HG03354 (cell line): Measurements from ENCODE around the gene ATCAY.
"Not testable (repeated sequence)": the region's sequence is repeated elsewhere in the genome, so short reads cannot be mapped to it uniquely, and the experiment has no call there.

Source experiments
- ATAC-seq: cut with Tn5 transposase; IDR thresholded peaks from one replicate; pipeline ENCODE4 v1.9.1; 2021; ENCODE audit warnings: mild to moderate bottlenecking; ENCODE audit not compliant: unreplicated experiment, poor library complexity, severe bottlenecking

The ATCAY gene

DNA sequence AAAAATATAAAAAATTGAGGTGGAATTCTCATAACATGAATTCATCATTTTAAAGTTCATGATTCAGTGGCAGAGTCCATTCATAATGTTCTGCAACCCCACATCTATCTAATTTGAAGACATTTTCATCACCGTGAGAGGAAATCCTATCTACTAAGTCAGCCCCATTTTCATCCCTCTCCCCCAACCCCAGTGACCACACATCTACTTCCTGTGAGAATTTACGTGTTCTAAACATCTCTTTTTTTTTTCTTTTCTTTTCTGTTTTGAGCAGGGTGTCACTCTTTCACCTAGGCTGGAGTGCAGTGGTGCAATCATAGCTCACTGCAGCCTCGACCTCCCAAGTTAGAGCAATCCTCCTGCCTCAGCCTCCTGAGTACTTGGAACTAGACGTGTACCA, 17.5 kb downstream of the ATCAY start:
- no peak for ATAC-seq

GRCh38 chr19:3898426-3898825, 17.9 kb downstream of the ATCAY start:
- no peak for ATAC-seq

DNA sequence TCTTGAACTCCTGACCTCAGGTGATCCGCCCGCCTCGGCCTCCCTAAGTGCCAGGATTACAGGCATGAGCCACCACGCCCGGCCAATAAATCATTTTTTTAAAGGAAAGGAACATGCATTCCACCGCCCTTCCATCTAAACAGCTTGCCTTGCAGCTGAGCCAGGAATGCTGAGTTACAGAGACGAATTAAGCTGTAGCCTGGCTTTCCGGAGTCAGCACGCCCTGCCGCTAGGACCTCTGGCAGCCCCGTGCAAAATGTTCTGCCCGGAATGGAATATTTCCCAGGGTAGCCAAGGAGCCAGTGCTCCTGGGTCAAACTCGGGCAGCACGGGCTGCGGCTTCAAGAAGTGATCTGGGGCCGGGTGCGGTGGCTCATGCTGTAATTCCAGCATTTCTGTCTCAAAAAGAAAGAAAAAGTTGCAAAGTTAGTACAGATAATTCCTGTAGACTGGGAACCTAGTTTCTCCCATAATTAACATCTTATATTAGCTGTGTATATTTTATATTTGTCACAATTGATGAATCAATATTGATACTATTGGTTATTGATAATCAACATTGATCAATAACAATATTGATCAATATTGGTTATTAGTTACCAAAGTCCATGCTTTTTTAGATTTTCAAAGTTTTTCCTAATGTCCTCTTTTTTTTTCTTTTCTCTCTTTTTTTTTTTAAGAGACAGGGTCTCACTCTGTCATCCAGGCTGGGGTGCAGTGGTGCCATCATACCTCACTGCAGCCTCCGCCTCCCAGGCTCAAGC, 19.2 kb downstream of the ATCAY start:
- ATAC-seq, result no peak

- ATAC-seq, result no peak
These were observed 22.0 kb downstream of the ATCAY start for GRCh38 chr19:3902317-3902973.

DNA sequence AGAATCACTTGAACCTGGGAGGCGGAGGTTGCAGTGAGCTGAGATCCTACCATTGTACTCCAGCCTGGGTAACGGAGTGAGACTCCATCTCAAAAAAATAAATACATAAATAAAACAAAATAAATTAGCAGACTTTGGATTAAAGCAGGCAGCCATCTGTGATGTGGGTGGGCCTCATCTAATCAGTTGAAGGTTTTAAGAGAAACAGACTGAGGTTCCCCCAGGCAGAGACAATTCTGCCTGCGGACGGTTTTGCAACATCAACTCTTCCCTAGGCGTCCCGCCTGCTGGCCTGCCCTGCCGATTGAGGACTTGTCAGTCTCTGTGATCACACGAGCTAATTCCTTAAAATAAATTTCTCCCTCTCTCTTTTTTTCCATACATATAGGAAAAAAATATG, 23.7 kb downstream of the ATCAY start:
- no peak for ATAC-seq

DNA sequence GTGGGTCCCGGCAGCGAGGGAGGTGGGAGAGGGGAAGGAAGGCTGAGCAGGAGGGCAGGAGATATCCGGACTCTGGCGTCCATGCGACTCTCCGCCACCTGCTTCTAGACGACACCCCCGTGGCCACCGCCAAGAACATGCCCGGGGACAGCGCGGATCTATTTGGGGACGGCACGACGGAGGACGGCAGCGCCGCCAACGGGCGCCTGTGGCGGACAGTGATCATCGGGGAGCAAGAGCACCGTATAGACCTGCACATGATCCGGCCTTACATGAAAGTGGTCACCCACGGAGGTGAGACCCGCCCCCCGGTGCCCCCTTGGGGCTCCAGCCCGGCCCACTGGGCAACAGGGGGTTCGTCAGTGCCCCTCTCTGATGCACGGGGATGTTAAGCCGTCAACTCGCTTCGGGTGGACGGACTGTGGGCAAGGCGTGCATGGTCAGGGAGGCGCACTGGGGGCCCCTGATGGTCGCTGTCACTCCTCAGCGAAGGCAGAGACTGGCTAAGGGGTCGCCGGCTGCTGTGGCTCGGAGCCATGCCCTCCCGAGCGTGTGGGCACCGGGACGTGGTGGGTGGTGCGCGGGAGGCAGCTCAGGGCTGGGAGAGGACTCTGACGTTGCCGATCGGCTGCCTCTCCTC, 27.3 kb downstream of the ATCAY start:
- no peak for ATAC-seq

DNA sequence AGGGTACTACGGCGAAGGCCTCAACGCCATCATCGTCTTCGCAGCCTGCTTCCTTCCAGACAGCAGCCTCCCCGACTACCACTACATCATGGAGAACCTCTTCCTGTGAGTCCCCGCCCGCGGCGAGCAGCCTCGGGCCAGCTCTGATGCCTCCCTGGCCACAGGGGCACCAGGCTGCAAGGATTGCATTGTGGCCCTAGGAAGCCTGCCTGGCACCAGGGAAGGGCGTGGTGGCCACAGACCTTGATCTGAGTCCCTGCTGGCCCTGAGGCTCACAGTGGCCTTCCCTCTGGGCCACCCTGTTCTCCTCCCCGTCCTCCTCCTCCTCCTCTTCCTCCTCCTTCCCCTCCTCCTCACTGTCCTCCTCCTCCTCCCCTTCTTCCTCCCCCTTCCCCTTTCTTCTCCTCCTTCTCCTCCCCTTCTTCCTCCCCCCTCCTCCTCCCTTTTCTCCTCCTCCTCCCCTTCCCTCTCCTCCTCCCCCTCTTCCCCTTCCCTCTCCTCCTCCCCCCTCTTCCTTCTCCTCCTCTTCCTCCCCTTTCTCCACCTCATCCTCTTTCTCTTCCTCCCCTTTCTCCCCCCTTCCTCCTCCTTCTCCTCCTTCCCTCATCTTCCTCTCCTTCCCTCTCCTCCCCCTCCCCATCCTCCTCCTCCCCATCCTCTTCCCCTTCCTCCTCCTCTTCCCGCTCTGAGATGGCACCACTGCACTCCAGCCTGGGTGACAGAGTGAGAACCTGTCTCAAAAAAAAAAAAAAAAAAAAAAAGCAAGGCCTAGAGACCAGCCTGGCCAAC, 28.0 kb downstream of the ATCAY start:
- ATAC-seq, result no peak

GRCh38 chr19:3910105-3910504, 29.6 kb downstream of the ATCAY start:
- no peak for ATAC-seq

GRCh38 chr19:3914199-3914598, 33.7 kb downstream of the ATCAY start:
- no peak for ATAC-seq

GRCh38 chr19:3916033-3916432, 35.5 kb downstream of the ATCAY start:
- no peak for ATAC-seq

DNA sequence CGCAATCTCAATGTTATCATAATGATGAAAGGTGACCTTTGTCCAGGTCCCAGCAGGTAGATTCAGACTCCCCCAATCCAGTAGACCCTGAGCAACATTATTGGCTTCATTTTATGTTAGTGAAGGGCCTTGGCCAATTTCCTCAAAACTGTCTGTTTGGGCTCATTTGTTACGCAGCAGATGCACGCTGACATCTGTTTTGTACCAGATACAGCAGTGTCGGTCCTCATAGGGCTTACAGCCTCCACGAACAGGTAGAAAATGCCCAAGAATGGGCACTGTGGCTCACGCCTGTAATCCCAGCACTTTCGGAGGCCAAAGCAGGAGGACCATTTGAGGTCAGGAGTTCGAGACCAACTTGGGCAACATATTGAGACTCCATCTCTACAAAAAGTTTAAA, 39.3 kb downstream of the ATCAY start:
- ATAC-seq, result no peak

DNA sequence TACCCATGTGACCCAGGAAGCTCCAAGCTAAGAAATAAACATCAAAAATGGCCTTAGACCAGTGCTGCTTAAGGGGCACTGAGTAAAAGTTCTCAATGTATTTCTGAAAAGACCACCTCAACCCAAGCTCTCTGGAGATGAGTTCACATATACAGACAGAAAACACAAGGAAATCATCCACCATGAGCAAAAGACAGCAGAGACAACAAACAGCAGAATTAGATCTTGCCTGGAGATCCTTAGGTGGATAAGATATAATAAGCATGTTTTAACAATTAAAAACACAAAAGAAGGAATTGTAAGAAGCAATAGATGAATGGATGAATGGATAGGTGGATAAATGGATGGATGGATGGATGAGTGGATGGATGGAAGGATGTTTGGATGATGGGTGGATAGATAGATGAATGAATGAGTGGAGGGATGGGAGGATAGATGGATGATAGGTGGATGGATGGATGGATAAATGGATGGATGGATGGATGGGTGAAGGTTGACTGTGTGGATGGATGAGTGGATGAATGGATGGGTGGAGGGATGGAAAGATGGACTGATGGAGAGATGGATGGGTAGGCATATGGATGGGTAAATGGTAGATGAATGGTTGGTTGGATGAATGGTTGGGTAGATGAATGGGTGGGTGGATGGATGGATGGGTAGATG, 42.7 kb downstream of the ATCAY start:
- no peak for ATAC-seq

GRCh38 chr19:3923912-3924311, 43.4 kb downstream of the ATCAY start:
- ATAC-seq, result no peak

DNA sequence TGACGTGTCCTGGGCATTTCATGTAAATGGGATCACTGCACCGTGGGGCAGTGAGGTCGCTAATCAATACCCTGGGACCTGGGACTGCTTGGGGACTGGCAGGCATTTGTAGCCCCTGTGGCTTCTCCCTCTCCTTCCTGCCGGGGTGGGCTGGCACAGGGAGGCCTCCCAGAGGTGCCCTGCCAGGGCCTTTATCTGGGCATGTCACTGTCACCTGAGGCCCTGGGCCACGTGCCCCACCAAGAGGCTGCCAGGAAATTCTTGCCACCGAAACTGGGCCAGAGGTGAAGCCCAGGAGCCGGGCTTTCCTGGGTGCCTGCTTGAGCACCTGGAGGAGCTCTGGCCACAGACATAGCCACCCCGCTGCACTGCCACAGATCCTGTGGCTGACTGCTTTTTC, 50.6 kb downstream of the ATCAY start:
- ATAC-seq, result no peak

GRCh38 chr19:3932931-3933810, 52.7 kb downstream of the ATCAY start, which contains the start of gene NMRK2:
Gene NMRK2 (plus strand): TSS chr19:3933069. CDS start chr19:3933672, 603 bp downstream.
- no peak for ATAC-seq

DNA sequence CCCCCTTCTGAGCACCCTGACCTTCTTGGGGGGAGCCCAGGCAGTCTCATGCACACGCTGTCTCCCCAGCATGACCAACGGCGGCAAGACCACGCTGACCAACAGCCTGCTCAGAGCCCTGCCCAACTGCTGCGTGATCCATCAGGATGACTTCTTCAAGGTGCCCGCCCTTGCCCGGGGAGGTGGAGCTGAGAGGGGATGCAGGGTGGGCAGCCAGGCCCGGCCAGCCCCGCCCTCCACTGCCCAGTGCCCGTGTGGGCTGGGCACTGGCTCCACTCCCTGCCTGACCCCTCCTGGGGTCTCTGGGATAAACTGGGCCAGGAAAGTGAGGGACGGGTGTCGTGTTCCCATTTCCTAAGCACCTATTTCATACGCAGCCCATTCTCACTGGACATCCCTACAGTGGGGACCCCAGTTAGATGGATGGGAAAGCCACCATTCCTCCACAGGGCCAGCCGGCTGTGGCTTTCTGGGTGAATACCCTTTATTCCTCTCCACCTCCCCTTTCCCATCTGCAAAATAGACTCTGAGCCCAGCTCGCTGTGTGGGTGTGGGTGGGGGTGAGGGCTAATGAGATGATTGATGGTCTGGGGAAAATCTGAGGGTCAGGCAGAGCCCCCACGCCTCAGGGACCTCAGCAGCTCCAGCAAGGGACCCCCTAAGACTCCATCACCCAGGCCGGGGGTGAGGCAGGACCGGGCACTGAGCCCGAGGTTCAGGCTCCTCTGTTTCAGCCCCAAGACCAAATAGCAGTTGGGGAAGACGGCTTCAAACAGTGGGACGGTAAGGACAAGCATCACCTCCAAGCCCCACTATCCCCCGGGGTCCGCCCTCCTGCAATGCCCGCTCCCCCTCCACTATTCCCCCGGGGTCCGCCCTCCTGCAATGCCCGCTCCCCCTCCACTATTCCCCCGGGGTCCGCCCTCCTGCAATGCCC, 56.3 kb downstream of the ATCAY start:
- no peak for ATAC-seq

- ATAC-seq, result not testable (repeated sequence)
These were observed 57.9 kb downstream of the ATCAY start for GRCh38 chr19:3938300-3938950.
